Measurements from ENCODE around the gene ANKRD65.
"Not testable (repeated sequence)": the region's sequence is repeated elsewhere in the genome, so short reads cannot be mapped to it uniquely, and the experiment has no call there.

ANKRD65 gene

DNA sequence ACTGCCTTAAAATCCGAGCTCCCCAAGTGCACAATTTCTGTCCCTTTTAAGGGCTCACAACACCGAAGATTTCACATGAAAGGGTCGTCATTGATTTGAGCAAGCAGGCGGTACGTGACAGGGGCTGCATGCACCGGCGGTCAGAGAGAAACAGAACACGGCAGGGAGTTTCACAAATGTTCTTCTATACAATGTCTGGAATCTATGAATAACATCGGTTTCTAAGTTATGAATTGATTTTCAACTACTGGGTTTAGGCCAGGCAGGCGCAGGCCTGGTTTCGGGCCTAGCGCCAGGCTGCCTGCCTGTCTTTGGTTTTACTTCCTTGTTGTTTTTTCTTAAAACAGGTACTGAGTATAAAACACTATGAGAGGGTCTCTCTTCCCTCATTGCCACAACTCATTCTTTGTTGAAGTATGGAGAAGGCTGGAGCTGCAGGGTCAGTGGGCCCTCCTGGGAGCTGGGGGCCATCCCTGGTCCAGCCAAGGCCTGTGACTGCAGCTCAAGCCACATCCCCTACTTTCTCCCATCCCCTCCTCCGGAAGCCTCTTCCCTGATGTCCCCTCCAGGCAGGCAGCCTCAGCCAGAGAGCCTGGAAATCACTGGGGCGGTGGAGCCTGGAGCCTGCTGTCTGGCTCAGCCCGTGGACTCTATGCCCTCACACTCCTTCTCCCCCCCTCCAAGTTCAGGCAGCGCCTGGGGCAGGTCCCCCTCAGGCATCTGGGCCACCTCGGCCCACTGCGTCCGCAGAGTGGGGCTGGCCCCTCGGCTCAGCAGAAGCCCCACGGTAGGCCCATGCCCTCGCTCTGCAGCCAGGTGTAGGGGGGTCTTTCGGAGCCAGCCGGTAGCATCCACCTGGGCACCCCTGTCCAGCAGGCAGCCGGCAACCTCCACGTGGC lies 2.4 kb downstream of the ANKRD65 start:
- FAIRE-seq (peak; percentile 81), DNase-seq (ENCODE audit: insufficient read length) (peak; percentile 33)
- no peak for TF ChIP-seq POLR2AphosphoS5 (IDR thresholded peaks at IDR 0.05; ENCODE audit: low read depth, low read length)
- TF ChIP-seq TAF1 (IDR thresholded peaks at IDR 0.05; ENCODE audit: borderline replicate concordance, low read depth, low read length): no peak
- no peak for TF ChIP-seq POLR2A (IDR thresholded peaks at IDR 0.05; ENCODE audit: low read depth, low read length)

DNA sequence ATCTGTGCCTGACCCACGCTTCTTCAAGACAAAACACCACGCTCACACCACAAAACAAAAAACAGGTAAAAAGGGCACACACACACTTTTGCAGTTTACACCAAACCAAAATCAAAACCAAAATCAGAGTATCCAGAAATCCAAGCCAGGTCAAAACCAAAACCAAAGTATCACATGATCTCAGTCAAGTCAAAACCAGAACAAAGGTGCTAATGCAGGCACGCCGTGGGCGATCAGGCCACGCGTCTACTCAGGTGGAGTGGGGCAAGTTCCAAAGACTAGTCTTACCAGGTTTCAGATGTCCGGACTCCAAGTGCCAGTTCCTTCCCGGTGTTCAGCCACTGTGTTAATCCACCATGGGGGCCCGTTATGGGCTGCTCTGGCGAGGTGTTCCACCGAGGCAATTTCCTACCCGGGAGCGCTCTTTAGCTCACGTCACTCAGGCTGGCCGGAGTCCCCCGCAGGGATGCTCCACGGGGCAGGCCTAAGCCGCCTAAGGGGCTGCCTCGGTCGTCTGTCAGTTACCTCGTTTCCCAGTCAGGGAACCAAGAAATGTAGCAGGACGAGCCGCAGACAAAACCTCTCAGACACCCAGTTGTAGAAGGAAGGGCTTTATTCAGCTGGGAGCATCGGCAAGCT lies 3.1 kb downstream of the ANKRD65 start:
- not testable (repeated sequence) for DNase-seq (ENCODE audit: insufficient read length); FAIRE-seq

DNA sequence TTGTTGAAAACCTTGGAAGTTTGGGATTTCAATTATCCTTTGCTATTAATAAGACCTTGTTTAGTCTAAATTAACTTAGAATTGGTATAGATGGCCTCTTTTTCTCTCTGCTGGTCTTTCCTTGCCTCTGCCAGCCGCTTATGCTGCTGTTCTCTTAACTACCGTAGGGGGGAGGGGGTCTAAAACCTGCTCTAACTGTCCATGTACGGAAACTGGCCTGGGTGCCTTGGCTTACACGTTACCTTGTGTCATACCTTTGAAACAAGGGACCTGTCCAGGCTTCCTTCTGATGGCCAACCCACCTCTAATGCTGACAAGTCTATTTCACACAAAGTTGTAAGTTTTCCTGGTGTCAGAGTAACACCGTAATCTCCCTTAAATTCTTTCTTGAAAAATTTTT lies 3.7 kb downstream of the ANKRD65 start:
- FAIRE-seq; DNase-seq (ENCODE audit: insufficient read length): not testable (repeated sequence)

DNA sequence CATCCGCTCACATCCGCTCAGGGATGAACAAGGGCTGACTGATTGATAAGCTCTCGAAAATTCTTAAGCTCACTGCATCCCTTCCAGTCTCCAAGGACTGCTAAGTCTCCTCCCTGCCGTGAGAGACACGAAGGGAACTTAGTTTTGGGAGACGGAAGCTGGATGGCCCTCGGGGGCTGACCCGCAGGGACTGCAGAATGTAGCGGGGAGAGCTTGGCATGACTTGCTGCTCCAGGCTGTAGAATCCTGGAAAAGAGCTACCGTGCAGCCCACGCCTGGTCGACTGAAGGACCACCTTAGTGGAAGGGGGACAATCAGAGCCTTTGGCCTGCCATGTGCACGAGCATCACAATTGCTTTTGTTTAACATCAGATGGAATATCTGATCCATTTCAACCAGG lies 5.3 kb downstream of the ANKRD65 start:
- DNase-seq (ENCODE audit: insufficient read length) (no peak), FAIRE-seq (no peak)
- TF ChIP-seq TAF1 (IDR thresholded peaks at IDR 0.05; ENCODE audit: borderline replicate concordance, low read depth, low read length): no peak
- no peak for TF ChIP-seq POLR2AphosphoS5 (IDR thresholded peaks at IDR 0.05; ENCODE audit: low read depth, low read length)
- no peak for TF ChIP-seq POLR2A (IDR thresholded peaks at IDR 0.05; ENCODE audit: low read depth, low read length)

DNA sequence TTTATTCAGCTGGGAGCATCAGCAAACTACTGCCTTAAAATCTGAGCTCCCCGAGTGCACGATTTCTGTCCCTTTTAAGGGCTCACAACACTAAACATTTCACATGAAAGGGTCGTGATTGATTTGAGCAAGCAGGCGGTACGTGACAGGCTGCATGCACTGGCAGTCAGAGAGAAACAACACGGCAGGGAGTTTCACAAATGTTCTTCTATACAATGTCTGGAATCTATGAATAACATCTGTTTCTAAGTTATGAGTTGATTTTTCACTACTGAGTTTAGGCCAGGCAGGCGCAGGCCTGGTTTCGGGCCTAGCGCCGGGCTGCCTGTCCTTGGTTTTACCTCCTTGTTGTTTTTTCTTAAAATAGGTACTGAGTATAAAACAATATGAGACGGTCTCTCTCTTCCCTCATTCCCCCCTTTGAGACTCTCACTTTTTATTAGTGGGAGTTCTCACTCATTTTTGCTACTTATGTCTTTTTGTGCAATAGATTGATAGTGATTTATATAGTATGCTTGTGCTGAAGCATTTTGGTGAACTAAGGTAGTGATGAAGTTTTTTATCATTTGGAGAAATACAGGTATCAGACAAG lies 8.7 kb downstream of the ANKRD65 start:
- FAIRE-seq: peak; percentile 36
- not testable (repeated sequence) for DNase-seq (ENCODE audit: insufficient read length)

DNA sequence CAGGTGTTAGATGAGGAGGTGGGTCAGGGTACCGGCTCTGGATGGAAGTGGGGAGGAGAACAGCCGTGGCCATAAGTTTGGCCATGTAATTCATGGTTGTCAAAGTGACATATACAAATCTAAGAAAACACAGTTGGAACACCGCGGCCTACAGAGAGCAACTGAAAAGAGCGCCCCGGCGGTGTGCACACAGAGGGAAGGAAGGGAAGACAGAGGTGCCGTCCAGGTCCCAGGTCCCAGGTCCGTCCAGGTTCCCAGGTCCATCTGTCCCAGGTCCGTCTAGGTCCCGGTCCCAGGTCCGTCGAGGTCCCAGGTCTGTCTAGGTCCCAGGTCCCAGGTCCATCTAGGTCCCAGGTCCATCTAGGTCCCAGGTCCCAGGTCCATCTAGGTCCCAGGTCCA lies 9.4 kb downstream of the ANKRD65 start:
- TF ChIP-seq POLR2AphosphoS5 (IDR thresholded peaks at IDR 0.05; ENCODE audit: low read depth, low read length) (peak; percentile 41; the same call in 1 of the 2 replicates), TAF1 (IDR thresholded peaks at IDR 0.05; ENCODE audit: borderline replicate concordance, low read depth, low read length) (no peak)
- FAIRE-seq (no peak), DNase-seq (ENCODE audit: insufficient read length) (no peak)

DNA sequence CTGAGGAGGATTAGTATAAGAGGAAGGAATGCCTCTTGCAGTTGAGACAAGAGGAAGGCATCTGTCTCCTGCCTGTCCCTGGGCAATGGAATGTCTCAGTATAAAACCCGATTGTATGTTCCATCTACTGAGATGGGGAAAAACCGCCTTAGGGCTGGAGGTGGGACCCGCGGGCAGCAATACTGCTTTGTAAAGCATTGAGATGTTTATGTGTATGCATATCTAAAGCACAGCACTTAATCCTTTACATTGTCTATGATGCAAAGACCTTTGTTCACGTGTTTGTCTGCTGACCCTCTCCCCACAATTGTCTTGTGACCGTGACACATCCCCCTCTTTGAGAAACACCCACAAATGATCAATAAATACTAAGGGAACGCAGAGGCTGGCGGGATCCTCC lies 10.8 kb downstream of the ANKRD65 start:
- not testable (repeated sequence) for FAIRE-seq

DNA sequence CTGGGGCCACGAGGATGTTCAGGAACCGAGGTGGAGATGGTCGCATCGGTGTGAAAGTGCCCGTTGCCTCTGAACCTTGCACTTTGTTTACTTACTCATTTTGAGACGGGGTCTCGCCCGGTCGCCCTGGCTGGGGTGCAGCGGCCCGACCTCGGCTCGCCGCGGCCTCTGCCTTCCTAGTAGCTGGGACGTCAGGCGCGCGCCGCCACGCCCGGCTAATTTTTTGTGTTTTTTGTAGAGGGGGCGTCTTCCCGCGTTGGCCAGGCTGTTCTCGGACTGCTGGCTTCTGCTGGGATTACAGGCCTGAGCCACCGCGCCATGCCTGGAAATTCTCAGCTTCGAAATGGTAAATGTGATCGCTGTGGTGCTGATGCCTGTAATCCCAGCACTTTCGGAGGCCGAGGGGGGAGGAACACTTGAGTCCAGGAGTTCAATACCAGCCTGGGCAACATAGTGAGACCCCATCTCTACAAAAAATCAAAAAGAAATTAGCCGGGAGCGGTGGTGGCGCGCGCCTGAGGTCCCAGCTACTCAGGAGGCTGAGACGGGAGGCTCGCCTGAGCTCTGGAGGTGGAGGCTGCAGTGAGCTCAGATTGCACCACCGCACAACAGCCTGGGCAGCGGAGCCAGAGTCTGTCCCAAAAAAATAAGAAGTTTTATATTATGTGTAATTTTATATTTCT lies 13.3 kb downstream of the ANKRD65 start:
- DNase-seq (ENCODE audit: insufficient read length) (peak; percentile 37), FAIRE-seq (peak; percentile 27)
- no peak for TF ChIP-seq POLR2A (IDR thresholded peaks at IDR 0.05; ENCODE audit: low read depth, low read length)
- TF ChIP-seq POLR2AphosphoS5 (IDR thresholded peaks at IDR 0.05; ENCODE audit: low read depth, low read length): no peak
- TF ChIP-seq TAF1 (IDR thresholded peaks at IDR 0.05; ENCODE audit: borderline replicate concordance, low read depth, low read length): no peak

More for the DNA sequence above, 10.8 kb downstream of the ANKRD65 start:
- DNase-seq (ENCODE audit: insufficient read length): not testable (repeated sequence)

DNA sequence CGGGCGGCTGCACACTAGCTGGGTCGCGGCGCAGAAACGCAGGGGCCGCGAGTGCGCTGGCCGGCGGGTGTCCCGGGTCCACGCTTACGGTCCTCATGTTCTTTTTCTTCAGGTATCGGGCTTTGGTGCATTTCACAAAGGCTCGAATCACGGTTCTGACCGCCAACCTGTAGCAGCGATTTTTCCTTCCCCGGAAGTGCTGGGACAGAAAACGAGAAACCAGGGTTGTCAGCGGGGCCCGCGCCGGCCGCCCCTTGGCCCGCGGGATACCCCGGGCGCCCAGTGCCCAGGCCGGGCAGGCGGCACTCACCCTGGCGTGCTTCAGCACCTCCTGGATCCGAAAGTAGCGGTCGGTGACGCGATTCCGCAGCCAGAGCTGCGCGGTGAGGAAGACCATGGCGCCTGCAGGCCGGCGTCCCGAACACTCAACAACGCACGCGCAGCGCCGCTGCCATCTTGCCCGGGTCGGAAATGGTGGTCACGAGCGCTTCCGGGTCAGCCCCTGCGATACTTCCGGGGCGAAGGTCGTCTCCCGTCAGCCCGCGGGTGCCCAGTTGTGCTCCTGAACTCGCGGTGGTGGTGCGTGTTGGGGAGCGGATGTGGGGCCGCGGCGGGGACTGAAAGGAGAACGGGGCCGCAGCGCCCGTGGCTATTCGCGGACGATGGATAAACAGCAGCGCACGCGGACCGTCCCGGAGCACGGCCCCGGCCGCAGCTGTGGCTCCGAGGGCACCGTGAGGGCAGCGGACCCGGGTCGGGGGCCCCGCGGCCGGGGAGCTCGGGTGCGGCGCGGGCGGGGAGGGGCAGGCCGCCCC lies 14.0 kb downstream of the ANKRD65 start, which contains the start of gene MRPL20:
Gene MRPL20 (minus strand): TSS at position 473 of the 815 bp plus-strand sequence. CDS start 76 bp downstream, at position 397.
- peak; percentile 98 for FAIRE-seq
- TF ChIP-seq POLR2AphosphoS5 (IDR thresholded peaks at IDR 0.05; ENCODE audit: low read depth, low read length) (peak; percentile 97), TAF1 (IDR thresholded peaks at IDR 0.05; ENCODE audit: borderline replicate concordance, low read depth, low read length) (peak; percentile 95), POLR2A (IDR thresholded peaks at IDR 0.05; ENCODE audit: low read depth, low read length) (peak; percentile 96)
- DNase-seq (ENCODE audit: insufficient read length): peak; percentile 98

DNA sequence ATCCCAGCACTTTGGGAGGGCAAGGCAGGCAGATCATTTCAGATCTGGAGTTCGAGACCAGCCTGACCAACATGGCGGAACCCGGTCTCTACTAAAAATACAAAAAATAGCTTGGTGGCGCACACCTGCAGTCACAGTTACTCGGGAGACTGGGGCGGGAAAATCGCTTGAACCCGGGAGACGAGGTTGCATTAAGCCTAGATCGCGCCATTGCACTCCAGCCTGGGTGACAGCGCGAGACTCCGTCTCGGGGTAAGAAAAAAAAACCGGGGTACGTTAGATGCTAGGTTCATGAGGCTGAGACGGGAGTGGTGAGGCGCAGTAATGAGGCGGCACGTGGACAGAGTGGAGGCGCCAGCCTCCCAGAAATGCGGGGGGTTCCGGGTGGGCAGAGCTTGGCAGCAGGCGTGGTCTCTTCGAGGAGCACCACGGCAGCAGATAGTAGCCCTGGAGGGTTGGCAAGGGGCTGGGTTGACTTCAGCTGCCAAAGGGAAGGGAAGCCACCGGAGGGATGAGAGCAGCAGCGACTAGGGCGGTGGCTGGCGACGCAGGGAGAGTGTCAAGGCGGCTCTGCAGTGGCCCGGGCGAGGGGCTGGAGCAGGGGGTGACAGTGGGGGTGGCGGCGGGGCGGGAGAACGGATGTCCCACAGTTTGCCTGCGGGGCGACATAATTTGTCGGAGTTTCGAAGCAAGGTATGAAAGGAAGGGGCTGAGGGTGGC lies 14.8 kb downstream of the ANKRD65 start:
- DNase-seq (ENCODE audit: insufficient read length) (no peak), FAIRE-seq (no peak)
- no peak for TF ChIP-seq POLR2A (IDR thresholded peaks at IDR 0.05; ENCODE audit: low read depth, low read length)
- no peak for TF ChIP-seq TAF1 (IDR thresholded peaks at IDR 0.05; ENCODE audit: borderline replicate concordance, low read depth, low read length)
- no peak for TF ChIP-seq POLR2AphosphoS5 (IDR thresholded peaks at IDR 0.05; ENCODE audit: low read depth, low read length)

DNA sequence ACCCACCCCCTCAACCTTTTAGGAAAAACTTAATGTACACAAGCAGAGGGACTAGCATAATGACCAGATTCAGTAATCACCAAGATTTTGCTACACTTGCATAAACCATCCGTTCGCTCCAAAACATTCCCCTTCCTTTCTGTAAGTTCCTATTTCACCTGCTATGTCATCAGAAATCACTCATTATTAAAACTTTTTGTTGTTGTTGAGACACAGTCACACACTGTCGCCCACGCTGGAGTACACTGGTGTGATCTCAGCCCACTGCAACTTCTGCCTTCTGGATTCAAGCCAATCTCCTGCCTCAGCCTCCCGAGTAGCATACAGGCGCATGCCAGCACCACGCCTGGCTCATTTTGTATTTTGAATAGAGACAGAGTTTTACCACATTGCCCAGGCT lies 17.4 kb downstream of the ANKRD65 start:
- no peak for FAIRE-seq
- no peak for DNase-seq (ENCODE audit: insufficient read length)
- no peak for TF ChIP-seq TAF1 (IDR thresholded peaks at IDR 0.05; ENCODE audit: borderline replicate concordance, low read depth, low read length)
- TF ChIP-seq POLR2AphosphoS5 (IDR thresholded peaks at IDR 0.05; ENCODE audit: low read depth, low read length): no peak; the same call in none of the 2 replicates
- no peak for TF ChIP-seq POLR2A (IDR thresholded peaks at IDR 0.05; ENCODE audit: low read depth, low read length)

DNA sequence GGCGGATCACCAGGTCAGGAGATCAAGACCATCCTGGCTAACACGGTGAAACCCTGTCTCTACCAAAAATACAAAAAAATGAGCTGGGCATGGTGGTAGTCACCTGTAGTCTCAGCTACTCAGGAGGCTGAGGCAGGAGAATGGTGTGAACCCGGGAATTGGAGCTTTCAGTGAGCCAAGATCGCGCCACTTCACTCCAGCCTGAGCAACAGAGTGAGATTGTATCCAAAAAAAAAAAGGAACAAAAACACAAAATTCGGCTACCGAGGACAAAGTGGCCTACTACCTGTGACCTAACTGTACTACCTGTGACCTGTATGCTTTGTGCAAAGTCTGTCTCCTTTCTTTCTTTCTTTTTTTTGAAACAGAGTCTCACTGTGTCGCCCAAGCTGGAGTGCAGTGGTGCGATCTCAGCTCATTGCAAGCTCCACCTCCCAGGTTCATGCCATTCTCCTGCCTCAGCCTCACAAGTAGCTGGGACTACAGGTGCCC lies 18.1 kb downstream of the ANKRD65 start:
- not testable (repeated sequence) for DNase-seq (ENCODE audit: insufficient read length); FAIRE-seq
